Measurements from ENCODE around the gene HAP1.

The HAP1 gene

GRCh38 chr17:41707803-41708669, 26.4 kb downstream of the HAP1 start:
- H3K27ac ChIP-seq (ENCODE audit: extremely low read depth, low read depth, low read length), result no peak overlapping the region
- no peaks in the 10 kb centered on the region for H3K9me3 ChIP-seq (ENCODE audit: control insufficient read depth, insufficient read depth, low read depth, low read length)
- CTCF ChIA-PET, result interaction anchor here (0.7 to 9.8 kb wide), 7 partner anchors 10 to 384 kb away, joined by 3 to 103 read pairs (median 6); no protein-coding TSS in a partner anchor
- H3K4me1 ChIP-seq (ENCODE audit: control insufficient read depth, insufficient read depth, low read length), result no peaks in the 10 kb centered on the region
- POLR2A ChIA-PET, result interaction anchor here (0.6 to 3.5 kb wide), 8 partner anchors 13 to 79 kb away, joined by 3 to 24 read pairs (median 4); partner anchors contain the start of genes EIF1 and JUP
- no peak overlapping the region for H3K4me3 ChIP-seq (ENCODE audit: low read depth, low read length)
- no peaks in the 10 kb centered on the region for H3K36me3 ChIP-seq (ENCODE audit: control insufficient read depth in 2 of 2, insufficient read depth in 1 of 2, low read length in 2 of 2)
- TF ChIP-seq ZNF121 (tag by site-specific recombination; IDR thresholded peaks at IDR 0.05), result peak; percentile 41; the same call in 1 of the 2 replicates
- TF ChIP-seq ZNF302 (tag by site-specific recombination; IDR thresholded peaks at IDR 0.05; ENCODE audit: low read depth), result no peak
- TF ChIP-seq ZNF391 (tag by site-specific recombination; IDR thresholded peaks at IDR 0.05; ENCODE audit: borderline replicate concordance, low read depth), result no peak

DNA sequence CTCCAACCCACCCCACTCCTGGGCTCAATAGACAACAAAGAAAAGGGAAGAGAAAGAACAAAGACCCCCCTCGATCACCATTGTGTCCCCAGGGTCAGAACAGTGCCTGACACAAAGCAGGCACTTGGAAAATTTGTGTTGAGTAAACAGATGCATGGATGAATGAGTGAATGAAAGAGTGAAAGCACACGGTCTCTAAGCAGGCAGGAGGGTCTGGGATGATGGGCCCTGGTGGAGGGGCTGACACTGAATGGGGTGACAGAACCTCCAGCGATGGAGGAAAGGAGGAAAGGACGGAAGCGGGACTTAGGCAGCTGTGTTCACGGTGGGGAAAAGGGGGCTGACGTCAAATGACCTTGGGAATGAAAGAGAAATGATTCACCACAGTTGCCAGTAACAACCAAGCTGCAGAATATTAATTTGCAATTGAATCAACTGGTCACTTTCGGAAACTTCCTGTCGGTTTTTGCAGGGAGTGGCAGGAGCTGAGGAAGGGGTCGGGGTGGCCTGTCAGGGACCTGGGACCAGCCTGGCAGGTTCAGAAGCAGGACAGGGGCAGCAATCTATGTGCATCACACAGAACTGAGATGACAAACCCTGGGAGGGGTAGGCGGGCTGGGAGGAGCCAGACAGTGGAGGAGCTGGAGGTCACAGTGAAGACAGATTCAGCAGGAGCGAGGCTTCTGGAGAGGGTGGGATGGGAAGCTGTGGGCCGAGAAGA, 29.0 kb downstream of the HAP1 start:
- no peaks in the 10 kb centered on the region for H3K36me3 ChIP-seq (ENCODE audit: control insufficient read depth in 2 of 2, insufficient read depth in 1 of 2, low read length in 2 of 2)
- H3K4me1 ChIP-seq (ENCODE audit: control insufficient read depth, insufficient read depth, low read length), result no peaks in the 10 kb centered on the region
- CTCF ChIA-PET, result interaction anchor here (1.0 to 9.8 kb wide), 2 partner anchors 11 to 96 kb away, joined by 4 to 103 read pairs; no protein-coding TSS in a partner anchor
- no peak overlapping the region for H3K4me3 ChIP-seq (ENCODE audit: low read depth, low read length)
- TF ChIP-seq ZNF776 (tag by site-specific recombination; IDR thresholded peaks at IDR 0.05; ENCODE audit: borderline replicate concordance), result no peak
- no peak for TF ChIP-seq ZNF202 (tag by site-specific recombination; IDR thresholded peaks at IDR 0.05; ENCODE audit: borderline replicate concordance)
- 0 out of 2 replicates have a peak, but pooled peaks have one; percentile 45 for TF ChIP-seq EGR2 (tag by site-specific recombination; IDR thresholded peaks at IDR 0.05; ENCODE audit: low read depth)
- no peak for TF ChIP-seq ZNF292 (tag by site-specific recombination; IDR thresholded peaks at IDR 0.05; ENCODE audit: borderline replicate concordance, low read depth)
- no peak for TF ChIP-seq ZBTB10 (tag by site-specific recombination; IDR thresholded peaks at IDR 0.05)
- no peak for TF ChIP-seq SP3 (tag by site-specific recombination; IDR thresholded peaks at IDR 0.05)
- TF ChIP-seq, protein P1, sequence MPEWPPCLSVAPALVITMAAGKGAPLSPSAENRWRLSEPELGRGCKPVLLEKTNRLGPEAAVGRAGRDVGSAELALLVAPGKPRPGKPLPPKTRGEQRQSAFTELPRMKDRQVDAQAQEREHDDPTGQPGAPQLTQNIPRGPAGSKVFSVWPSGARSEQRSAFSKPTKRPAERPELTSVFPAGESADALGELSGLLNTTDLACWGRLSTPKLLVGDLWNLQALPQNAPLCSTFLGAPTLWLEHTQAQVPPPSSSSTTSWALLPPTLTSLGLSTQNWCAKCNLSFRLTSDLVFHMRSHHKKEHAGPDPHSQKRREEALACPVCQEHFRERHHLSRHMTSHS (tag by site-specific recombination; IDR thresholded peaks at IDR 0.05), result no peak
- no peak for TF ChIP-seq OVOL3 (tag by site-specific recombination; IDR thresholded peaks at IDR 0.05)
- TF ChIP-seq HIC1 (tag by site-specific recombination; IDR thresholded peaks at IDR 0.05), result no peak
- TF ChIP-seq, protein P2, sequence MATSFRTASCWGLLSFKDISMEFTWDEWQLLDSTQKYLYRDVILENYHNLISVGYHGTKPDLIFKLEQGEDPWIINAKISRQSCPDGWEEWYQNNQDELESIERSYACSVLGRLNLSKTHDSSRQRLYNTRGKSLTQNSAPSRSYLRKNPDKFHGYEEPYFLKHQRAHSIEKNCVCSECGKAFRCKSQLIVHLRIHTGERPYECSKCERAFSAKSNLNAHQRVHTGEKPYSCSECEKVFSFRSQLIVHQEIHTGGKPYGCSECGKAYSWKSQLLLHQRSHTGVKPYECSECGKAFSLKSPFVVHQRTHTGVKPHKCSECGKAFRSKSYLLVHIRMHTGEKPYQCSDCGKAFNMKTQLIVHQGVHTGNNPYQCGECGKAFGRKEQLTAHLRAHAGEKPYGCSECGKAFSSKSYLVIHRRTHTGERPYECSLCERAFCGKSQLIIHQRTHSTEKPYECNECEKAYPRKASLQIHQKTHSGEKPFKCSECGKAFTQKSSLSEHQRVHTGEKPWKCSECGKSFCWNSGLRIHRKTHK (tag by site-specific recombination; IDR thresholded peaks at IDR 0.05), result no peak
- no peak for TF ChIP-seq SETDB1 (IDR thresholded peaks at IDR 0.05; ENCODE audit: insufficient read length, low read length)
- TF ChIP-seq ZNF133 (tag by site-specific recombination; IDR thresholded peaks at IDR 0.05), result no peak
- TF ChIP-seq PBX3 (CRISPR knock-in tag; IDR thresholded peaks at IDR 0.05), result no peak
- TF ChIP-seq ZNF548 (tag by site-specific recombination; IDR thresholded peaks at IDR 0.05), result no peak
- TF ChIP-seq PRDM1 (tag by site-specific recombination; IDR thresholded peaks at IDR 0.05), result peak; percentile 42; the same call in 1 of the 2 replicates
- 0 out of 2 replicates have a peak, but pooled peaks have one; percentile 20 for TF ChIP-seq ZNF366 (tag by site-specific recombination; conservative IDR thresholded peaks at IDR 0.05)
- TF ChIP-seq, protein P3, sequence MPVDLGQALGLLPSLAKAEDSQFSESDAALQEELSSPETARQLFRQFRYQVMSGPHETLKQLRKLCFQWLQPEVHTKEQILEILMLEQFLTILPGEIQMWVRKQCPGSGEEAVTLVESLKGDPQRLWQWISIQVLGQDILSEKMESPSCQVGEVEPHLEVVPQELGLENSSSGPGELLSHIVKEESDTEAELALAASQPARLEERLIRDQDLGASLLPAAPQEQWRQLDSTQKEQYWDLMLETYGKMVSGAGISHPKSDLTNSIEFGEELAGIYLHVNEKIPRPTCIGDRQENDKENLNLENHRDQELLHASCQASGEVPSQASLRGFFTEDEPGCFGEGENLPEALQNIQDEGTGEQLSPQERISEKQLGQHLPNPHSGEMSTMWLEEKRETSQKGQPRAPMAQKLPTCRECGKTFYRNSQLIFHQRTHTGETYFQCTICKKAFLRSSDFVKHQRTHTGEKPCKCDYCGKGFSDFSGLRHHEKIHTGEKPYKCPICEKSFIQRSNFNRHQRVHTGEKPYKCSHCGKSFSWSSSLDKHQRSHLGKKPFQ (tag by site-specific recombination; IDR thresholded peaks at IDR 0.05), result no peak
- peak; percentile 42 for TF ChIP-seq ZFHX2 (tag by site-specific recombination; conservative IDR thresholded peaks at IDR 0.05)
- H3K27ac ChIP-seq (ENCODE audit: extremely low read depth, low read depth, low read length), result no peak overlapping the region
- POLR2A ChIA-PET, result interaction anchor here (0.9 to 1.9 kb wide), 4 partner anchors 16 to 267 kb away, joined by 3 to 9 read pairs (median 8); partner anchors contain the start of gene EIF1
- H3K9me3 ChIP-seq (ENCODE audit: control insufficient read depth, insufficient read depth, low read depth, low read length), result no peaks in the 10 kb centered on the region

All from HEK293 (cell line).